Smooth muscle cell (in vitro differentiated cells): Measurements from ENCODE around the gene PPP2R5B. TPM values are rescaled to one million over a fixed set of nuclear protein-coding genes. Genes with fewer than 3 reads are reported as not detected.

Source experiments
- DNase-seq: peaks from one replicate; lab custom pipeline; 2025; ENCODE audit not compliant: unreplicated experiment; lab: John Stamatoyannopoulos, UW
- H2AFZ ChIP-seq: fragments of 200-600 bp; sonication (generic); 2 replicates; pipeline ENCODE4 v1.6.0; 2016; ENCODE audit warnings: antibody characterized with exemption, low read depth, mild to moderate bottlenecking
- H3F3A ChIP-seq: fragments of 200-600 bp; sonication (generic); 2 replicates; pipeline ENCODE4 v1.6.0; 2017; ENCODE audit warnings: antibody characterized with exemption, low read depth
- H3K27ac ChIP-seq: fragments of 200-600 bp; sonication (generic); 2 replicates; pipeline ENCODE4 v1.5.1; 2016; ENCODE audit warnings: low read depth, mild to moderate bottlenecking
- H3K27me3 ChIP-seq: fragments of 200-600 bp; sonication (generic); 2 replicates; pipeline ENCODE4 v1.6.1; 2016; ENCODE audit warnings: low read depth, mild to moderate bottlenecking
- H3K36me3 ChIP-seq: fragments of 200-600 bp; sonication (generic); 2 replicates; pipeline ENCODE4 v1.5.1; 2016; ENCODE audit warnings: low read depth
- H3K4me1 ChIP-seq: fragments of 200-600 bp; sonication (generic); 2 replicates; pipeline ENCODE4 v1.5.1; 2016; ENCODE audit warnings: low read depth
- H3K4me2 ChIP-seq: fragments of 200-600 bp; sonication (generic); 2 replicates; pipeline ENCODE4 v1.6.0; 2016; ENCODE audit warnings: mild to moderate bottlenecking
- H3K4me3 ChIP-seq: fragments of 200-600 bp; sonication (generic); 2 replicates; pipeline ENCODE4 v1.5.1; 2016; ENCODE audit warnings: mild to moderate bottlenecking
- H3K79me2 ChIP-seq: fragments of 200-600 bp; sonication (generic); 2 replicates; pipeline ENCODE4 v1.6.0; 2016; ENCODE audit warnings: low read depth, mild to moderate bottlenecking
- H3K9ac ChIP-seq: fragments of 200-600 bp; sonication (generic); 2 replicates; pipeline ENCODE4 v1.6.0; 2016; ENCODE audit warnings: low read depth
- H3K9me3 ChIP-seq: fragments of 200-600 bp; sonication (generic); replicated peaks from 2 replicates; pipeline ENCODE4 v1.5.1; 2016; ENCODE audit warnings: low read depth
- H4K20me1 ChIP-seq: fragments of 200-600 bp; sonication (generic); 2 replicates; pipeline ENCODE4 v1.6.0; 2016; ENCODE audit warnings: low read depth
- WGBS: methylation state at CpG from one replicate; pipeline ENCODE4 v1.1.7; 2016; ENCODE audit warnings: low lambda C conversion rate; 5-methylcytosine and 5-hydroxymethylcytosine counted together
- polyA plus RNA-seq: library from polyadenylated mRNA; unstranded; fragments of >200 nt; fragmentation: Nextera tagmentation; extraction: Ambion mirVana; gene quantifications from 2 replicates; pipeline ENCODE4 v1.2.1, GENCODE V29; 2016
- total RNA-seq: library from RNA; depleted of rRNA; stranded (reverse); fragments of >200 nt; gene quantifications from 2 replicates; pipeline ENCODE4 v1.2.3, GENCODE V29; 2014
- TF ChIP-seq, protein P1 (sequence below): fragments of 200-600 bp; sonication (generic); IDR thresholded peaks from 2 replicates; pipeline ENCODE4 v1.5.1; 2017; ENCODE audit warnings: borderline replicate concordance, mild to moderate bottlenecking, antibody characterized with exemption; ENCODE audit not compliant: insufficient read depth, poor library complexity, severe bottlenecking

Gene PPP2R5B
- total and polyA plus RNA-seq, 2 experiments from 2014 or later: 14.9 to 36.6 TPM

DNA sequence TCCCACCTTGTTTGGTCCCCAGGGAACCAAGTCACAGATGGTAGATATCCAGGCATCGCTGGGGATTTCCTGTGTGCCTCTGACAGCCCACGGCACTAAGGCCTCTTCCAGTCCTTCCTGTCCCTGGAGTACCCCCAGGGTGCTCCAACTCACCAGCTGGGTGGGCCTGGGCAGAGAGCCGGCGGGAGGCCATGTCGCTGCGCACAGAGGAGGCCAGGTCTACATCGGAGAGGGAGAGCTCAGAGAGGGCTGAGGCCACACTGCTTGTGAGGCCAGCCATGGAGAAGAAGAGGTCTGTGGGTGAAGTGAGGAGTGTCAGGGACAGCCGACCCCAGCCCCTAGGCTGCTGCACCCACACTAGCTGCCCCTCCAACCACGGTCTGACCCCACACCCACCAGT lies 12.8 kb upstream of the PPP2R5B start:
- DNase-seq: no peak
- peaks cover 8% of the 10 kb centered on the region for H3K4me1 ChIP-seq
- TF ChIP-seq, protein P1, sequence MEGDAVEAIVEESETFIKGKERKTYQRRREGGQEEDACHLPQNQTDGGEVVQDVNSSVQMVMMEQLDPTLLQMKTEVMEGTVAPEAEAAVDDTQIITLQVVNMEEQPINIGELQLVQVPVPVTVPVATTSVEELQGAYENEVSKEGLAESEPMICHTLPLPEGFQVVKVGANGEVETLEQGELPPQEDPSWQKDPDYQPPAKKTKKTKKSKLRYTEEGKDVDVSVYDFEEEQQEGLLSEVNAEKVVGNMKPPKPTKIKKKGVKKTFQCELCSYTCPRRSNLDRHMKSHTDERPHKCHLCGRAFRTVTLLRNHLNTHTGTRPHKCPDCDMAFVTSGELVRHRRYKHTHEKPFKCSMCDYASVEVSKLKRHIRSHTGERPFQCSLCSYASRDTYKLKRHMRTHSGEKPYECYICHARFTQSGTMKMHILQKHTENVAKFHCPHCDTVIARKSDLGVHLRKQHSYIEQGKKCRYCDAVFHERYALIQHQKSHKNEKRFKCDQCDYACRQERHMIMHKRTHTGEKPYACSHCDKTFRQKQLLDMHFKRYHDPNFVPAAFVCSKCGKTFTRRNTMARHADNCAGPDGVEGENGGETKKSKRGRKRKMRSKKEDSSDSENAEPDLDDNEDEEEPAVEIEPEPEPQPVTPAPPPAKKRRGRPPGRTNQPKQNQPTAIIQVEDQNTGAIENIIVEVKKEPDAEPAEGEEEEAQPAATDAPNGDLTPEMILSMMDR: no peak
- no peak overlapping the region for H3K4me2 ChIP-seq
- H3F3A ChIP-seq: no peaks in the 10 kb centered on the region
- no peak overlapping the region for H3K4me3 ChIP-seq
- no peak overlapping the region for H3K9ac ChIP-seq
- no peaks in the 10 kb centered on the region for H3K36me3 ChIP-seq
- H3K27me3 ChIP-seq: no peaks in the 10 kb centered on the region
- H2AFZ ChIP-seq: no peak overlapping the region
- H4K20me1 ChIP-seq: no peaks in the 10 kb centered on the region
- H3K9me3 ChIP-seq: no peaks in the 10 kb centered on the region
- 96% methylated on average over 9 of the region's 9 CpGs for WGBS
- H3K79me2 ChIP-seq: peaks cover 16% of the 10 kb centered on the region
- no peak overlapping the region for H3K27ac ChIP-seq

DNA sequence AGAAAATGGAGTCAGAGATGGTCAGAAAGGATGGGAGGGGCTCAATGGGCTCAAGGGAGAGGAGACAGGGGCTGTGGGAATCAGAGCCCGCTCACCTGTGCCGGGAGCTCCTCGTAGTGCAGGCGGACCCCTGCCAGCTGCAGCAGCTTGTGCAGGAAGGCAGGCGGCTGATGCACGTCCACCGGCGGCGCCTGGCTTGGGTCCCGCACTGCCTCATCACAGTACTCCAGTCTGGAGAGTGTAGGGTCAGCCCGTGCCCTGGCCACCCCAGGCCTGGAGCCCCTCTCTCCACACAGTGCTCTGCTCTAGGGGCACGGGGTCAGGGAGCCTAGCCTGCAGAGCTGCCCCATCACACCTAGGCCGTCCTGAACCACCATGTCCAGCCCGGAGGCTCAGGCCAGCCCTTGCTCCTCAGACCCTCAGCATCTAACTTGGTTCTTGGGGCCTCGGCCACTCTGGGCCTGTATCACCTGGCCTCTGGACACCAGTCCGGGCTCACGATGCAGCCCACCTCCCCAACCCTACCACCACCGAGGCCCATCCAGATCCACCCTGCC lies 11.2 kb upstream of the PPP2R5B start:
- no peaks in the 10 kb centered on the region for H3K27me3 ChIP-seq
- no peak overlapping the region for H2AFZ ChIP-seq
- TF ChIP-seq, protein P1: no peak
- no peak overlapping the region for H3K4me3 ChIP-seq
- H3K9me3 ChIP-seq: no peaks in the 10 kb centered on the region
- peaks cover 6% of the 10 kb centered on the region for H3F3A ChIP-seq
- peaks cover 18% of the 10 kb centered on the region for H3K79me2 ChIP-seq
- no peak for DNase-seq
- WGBS: 92% methylated on average over 18 of the region's 18 CpGs
- no peak overlapping the region for H3K4me2 ChIP-seq
- peaks cover 15% of the 10 kb centered on the region for H3K4me1 ChIP-seq
- H3K9ac ChIP-seq: no peak overlapping the region
- H3K27ac ChIP-seq: no peak overlapping the region
- no peaks in the 10 kb centered on the region for H4K20me1 ChIP-seq
- no peaks in the 10 kb centered on the region for H3K36me3 ChIP-seq

DNA sequence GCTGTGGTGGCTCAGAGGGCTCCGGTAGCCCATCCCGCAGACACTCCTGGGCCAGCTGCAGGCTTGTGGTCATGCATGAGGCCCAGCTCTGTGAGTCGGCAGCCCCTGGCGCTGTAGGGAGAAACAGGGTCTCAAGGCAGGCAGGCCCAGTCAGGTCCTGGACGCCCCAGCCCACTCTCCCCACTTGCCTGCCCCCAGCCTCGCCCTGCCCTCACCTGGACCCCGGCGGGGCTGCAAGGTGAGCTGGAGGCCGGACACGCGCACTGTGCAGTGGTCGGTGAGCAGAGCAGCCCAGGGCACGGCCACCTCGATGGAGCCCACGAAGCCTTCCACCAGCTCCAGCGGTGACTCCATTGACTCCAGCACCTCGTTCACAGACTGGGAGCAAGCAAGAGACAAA lies 10.4 kb upstream of the PPP2R5B start:
- WGBS: 94% methylated on average over 17 of the region's 17 CpGs
- no peak for DNase-seq
- no peak overlapping the region for H3K9ac ChIP-seq

More for the DNA sequence above, 10.4 kb upstream of the PPP2R5B start:
- no peaks in the 10 kb centered on the region for H4K20me1 ChIP-seq
- no peak overlapping the region for H2AFZ ChIP-seq
- H3K4me2 ChIP-seq: no peak overlapping the region
- H3K4me3 ChIP-seq: no peak overlapping the region
- no peak overlapping the region for H3K27ac ChIP-seq
- peaks cover 17% of the 10 kb centered on the region for H3K4me1 ChIP-seq
- H3K79me2 ChIP-seq: peaks cover 18% of the 10 kb centered on the region
- H3K36me3 ChIP-seq: no peaks in the 10 kb centered on the region
- H3K27me3 ChIP-seq: no peaks in the 10 kb centered on the region
- H3K9me3 ChIP-seq: no peaks in the 10 kb centered on the region
- TF ChIP-seq, protein P1: no peak
- peaks cover 6% of the 10 kb centered on the region for H3F3A ChIP-seq
